Lung microvascular endothelial cell (primary cell): ENCODE measurements around the gene ZNF350. TPM values are rescaled to one million over a fixed set of nuclear protein-coding genes. Genes with fewer than 3 reads are reported as not detected.
"Not testable (repeated sequence)": the region's sequence is repeated elsewhere in the genome, so short reads cannot be mapped to it uniquely, and the experiment has no call there.

ENCODE experiments used
- DNase-seq, 2 donors: peaks; one replicate each; pipeline versions ENCODE4 v3.0.0 to v3.0.0-alpha.2; 2010; ENCODE audit warnings: low read depth in 2 of 2
- total RNA-seq: library from RNA; depleted of rRNA; stranded (reverse); fragments of >200 nt; gene quantifications from 2 replicates; pipeline ENCODE4 v1.2.1, GENCODE V29; 2014

The ZNF350 gene
- total RNA-seq, 1 donor from 2014 or later: 9.9 TPM

- DNase-seq: not testable (repeated sequence)
These were observed 10.9 kb downstream of the ZNF350 start for GRCh38 chr19:51975787-51976186.

DNA sequence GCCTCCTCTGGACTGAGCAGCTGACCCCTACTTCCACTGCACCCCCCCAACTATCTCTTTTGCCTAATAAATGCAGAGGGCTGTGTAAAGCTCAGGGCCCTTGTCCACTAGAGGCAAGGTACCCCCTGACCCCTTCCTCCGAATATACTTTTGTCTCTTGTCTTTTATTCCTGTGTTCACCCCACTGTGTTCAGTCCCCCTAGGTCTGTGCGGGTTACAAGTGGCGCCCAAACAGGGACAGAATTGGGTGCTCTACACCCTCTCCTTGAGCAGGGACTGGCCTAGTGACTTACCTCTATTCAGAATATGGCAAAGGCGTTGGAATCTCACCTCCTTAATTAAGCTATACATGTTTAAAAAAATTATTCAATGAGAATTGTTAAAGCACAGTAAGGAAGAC is 15.0 kb downstream of the ZNF350 start:
- peak; percentile 17 to 20 for DNase-seq

DNA sequence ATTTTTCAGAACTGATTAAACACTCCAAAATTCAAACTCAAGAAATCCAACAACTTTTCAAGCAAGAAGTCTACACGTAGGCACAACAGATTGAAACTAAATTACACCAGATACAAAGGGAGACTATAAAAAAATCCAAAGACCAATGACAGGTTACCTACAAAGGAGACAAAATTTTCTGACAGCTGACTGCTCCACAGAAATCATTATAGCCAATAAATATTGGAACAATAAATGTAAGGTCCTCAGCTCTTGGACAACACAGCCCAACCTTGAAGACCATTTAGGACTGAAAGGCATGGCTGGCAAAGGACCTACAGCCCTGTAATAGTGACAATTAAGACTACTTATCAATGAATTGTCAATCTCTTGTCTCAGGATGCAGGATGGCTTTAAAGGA is 15.9 kb downstream of the ZNF350 start:
- no peak for DNase-seq

DNA sequence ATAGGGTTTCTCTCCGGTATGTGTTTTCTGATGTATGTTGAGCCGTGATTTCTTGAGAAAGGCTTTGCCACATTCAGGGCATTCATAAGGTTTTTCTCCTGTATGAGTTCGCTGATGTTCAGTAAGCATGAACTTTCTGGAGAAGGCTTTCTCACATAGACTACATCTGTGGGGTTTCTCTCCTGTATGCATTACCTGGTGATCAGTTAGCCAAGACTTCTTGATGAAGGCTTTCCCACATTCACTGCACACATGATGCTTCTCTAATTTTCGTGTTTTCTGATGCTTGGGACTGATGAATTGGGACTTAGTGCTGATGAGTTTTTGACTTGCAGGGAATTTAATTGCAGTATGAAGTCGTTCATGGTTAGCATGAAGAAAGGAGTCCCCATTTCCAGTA is 21.1 kb downstream of the ZNF350 start:
- no peak for DNase-seq

GRCh38 chr19:51960621-51961233 is 25.9 kb downstream of the ZNF350 start:
- DNase-seq: not testable (repeated sequence)

DNA sequence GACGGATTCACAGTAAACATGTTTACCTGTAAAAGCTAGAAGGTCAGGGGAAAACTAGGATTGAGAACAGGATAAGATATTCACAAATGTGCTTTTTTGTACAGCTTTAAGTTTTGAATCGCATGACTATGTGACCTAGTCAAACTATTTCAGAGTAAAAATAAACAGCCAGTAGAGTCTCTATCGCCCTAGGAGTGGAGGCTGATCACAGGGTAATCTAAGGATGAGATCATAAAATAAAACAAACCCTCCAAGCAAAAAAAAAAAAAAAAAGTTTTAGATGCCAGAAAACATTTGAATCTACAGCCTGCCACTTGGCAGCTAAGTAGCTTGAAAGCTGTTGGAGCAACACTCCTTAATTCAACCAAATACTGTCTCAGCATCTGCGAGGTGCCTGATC is 26.8 kb downstream of the ZNF350 start:
- no peak for DNase-seq

- DNase-seq: not testable (repeated sequence)
These were observed 28.8 kb downstream of the ZNF350 start for GRCh38 chr19:51957846-51958245.

- DNase-seq: no peak
These were observed 37.7 kb downstream of the ZNF350 start for GRCh38 chr19:51948975-51949374.

DNA sequence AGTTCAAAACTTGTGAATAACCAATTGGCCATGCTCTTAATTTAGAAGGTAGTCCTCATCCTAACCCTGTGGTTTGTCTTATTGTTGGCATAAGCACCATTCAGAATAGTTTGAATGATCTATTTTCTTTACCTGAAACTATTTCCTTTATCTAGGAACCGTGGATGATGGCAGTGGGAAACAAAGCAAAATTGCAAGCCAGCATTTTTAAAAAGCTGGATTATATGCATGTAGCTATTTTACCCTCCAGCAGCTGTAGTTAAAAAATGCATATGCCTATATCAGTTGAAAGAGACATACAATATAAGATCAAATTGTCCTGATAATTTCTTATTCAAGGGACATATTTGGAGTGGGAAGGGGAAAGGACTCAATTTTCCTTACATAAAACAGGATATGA is 40.0 kb downstream of the ZNF350 start:
- no peak for DNase-seq

DNA sequence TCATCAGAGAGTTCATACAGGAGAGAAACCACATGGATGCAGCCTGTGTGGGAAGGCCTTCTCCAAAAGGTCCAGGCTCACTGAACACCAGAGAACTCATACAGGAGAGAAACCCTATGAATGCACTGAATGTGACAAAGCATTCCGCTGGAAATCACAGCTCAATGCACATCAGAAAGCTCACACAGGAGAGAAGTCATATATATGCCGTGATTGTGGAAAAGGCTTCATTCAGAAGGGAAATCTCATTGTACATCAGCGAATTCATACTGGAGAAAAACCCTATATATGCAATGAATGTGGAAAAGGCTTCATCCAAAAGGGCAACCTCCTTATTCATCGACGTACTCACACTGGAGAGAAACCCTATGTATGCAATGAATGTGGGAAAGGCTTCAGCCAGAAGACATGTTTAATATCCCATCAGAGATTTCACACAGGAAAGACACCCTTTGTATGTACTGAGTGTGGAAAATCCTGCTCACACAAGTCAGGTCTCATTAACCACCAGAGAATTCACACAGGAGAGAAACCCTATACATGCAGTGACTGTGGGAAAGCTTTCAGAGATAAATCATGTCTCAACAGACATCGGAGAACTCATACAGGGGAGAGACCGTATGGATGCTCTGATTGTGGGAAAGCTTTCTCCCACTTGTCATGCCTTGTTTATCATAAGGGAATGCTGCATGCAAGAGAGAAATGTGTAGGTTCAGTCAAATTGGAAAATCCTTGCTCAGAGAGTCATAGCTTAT is 41.7 kb downstream of the ZNF350 start:
- DNase-seq: no peak

GRCh38 chr19:51938936-51939335 is 47.7 kb downstream of the ZNF350 start:
- DNase-seq: no peak

DNA sequence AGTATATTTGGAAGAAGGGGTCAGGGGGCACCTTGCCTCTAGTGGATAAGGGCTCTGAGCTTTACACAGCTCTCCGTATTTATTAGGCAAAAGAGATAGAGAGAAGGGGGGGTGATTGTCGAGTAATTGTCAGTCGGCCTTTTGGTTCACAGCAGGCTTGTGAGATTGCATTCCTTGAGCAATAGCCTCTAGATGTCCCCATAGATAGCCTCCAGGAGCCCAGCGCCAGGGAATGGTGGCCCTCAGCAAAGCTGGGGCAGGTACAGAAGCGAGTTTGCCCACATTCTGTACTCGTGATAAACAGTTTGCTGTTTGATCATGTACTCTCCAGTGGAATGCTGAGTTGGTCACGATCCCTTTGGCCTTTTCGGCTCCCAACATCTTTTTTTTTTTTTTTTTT is 54.7 kb downstream of the ZNF350 start:
- DNase-seq: no peak

DNA sequence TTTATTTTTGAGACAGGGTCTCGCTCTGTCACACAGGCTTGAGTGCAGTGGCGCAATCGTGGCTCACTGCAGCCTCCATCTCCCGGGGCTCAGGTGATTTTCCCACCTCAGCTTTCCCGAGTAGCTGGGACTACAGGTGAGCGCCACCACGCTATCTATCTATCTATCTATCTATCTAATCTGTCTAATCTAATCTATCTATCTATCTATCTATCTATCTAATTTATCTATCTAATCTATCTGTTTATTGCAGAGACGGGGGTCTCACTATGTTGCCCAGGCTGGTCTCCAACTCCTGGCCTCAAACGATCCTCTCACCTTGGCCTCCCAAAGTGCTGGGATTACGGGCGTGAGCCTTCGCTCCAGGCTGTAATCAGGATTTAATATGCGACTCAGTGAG is 58.8 kb downstream of the ZNF350 start:
- DNase-seq: no peak

DNA sequence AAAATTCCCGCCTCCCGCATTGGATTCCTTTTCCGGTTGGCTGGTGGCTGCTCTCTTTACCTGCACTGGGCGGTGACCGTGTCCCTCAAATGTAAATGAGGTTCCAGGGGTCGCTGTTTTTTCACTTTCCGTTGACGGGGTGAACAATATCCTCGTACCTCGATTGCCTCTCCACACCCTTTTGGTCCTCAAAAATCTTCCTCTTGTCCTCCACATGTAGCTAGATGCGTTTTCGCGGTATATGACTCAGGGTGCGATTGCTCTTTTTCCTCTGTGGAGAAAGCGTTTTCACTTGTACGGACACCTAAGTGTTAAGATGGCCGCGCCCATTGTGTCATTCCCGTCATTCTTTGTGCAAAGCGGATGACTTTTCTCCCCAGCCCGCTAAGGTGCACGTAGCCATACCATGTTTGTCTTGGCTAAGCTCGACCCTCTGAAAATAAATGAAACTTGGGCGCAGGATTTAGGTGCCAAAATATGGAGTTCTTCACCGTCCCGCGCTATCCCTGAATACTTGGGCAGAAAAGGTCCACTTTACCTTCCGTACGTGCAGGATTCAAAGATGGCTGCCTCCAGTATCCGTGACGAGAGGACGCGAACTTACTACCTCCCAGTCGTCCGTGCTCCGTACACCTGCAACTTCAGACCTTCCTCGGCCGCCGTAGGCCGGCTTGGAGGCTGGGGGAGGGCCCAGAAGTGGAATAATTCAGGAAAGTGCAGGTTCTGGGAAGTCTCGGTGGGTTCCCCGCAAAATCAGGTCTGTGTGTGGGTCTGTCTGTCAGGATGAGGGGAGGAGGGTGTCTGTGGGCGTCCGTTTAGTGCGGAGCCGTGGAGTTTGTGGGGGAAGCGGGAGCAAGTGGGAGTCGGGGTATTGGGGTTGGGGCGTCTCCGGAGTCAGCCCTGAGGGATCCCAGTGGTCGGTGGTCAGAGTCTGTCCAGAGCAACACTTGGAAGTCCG is 59.6 kb downstream of the ZNF350 start, which contains the start of gene ZNF613:
Gene ZNF613 (plus strand): TSS at position 689 of the 958 bp plus-strand sequence. CDS start 8,749 bp downstream, outside the sequence.
- peak; percentile 96 for DNase-seq

DNA sequence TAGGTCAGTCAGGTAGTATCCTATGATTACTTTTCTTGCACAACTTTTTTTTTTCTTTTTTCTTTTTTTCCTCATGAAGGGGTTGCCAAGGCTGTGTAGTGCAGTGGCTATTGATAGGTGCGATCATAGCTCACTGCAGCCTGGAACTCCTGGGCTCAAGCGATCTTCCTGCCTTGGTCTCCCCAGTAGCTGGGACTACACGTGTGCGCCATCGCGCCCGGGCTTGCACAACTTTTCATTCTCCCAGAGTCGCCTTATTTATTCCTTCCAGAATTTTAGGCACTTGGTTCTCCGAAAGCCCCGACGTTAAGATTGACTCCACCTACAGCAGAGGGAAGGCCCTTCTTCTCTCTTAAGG is 60.2 kb downstream of the ZNF350 start:
- no peak for DNase-seq

GRCh38 chr19:51921949-51922348 is 64.7 kb downstream of the ZNF350 start:
- DNase-seq: no peak

DNA sequence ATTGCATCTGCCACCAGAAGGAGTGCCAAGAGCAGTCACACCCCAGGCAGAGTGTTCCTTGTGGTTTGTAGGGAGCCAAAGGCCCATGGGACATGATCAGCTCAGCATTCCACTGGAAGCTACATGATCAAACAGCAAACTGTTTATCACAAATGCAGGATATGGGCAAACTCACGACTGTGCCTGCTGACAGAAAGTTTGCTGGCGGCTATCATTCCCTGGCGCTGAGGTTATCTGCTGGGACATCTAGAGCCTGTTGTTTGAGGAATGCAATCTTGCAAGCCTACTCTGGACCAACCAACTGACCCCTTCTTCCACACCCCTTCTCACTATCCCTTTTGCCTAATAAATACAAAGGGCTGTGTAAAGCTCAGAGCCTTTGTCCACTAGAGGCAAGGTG is 67.0 kb downstream of the ZNF350 start:
- no peak for DNase-seq

GRCh38 chr19:51916167-51916566 is 70.5 kb downstream of the ZNF350 start:
- no peak for DNase-seq

DNA sequence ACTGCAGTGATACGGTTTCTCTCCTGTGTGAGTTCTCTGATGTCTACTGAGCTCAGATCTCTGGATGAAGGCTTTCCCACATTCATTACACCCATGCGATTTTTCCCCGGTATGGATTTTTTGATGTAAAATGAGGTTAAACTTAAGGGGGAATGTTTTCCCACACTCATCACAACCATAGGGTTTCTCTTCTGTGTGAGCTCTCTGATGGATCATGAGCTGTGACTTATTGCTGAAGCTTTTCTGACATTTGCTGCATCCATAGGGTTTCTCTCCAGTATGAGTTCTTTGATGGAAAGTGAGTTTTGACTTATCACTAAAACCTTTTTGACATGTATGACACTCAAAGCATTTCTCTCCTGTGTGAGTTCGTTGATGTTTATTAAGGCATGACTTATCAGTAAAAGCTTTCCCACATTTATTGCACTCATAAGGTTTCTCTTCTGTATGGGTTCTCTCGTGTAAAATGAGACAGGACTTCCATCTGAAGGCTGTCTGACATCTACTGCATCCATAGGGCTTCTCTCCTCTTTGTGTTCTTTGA is 71.2 kb downstream of the ZNF350 start:
- DNase-seq: no peak
